COR-L47 (cell line): ENCODE measurements around the gene RP2.

ENCODE experiments used
- DNase-seq: peaks from one replicate; lab custom pipeline; 2025; lab: John Stamatoyannopoulos, UW

RP2 gene

DNA sequence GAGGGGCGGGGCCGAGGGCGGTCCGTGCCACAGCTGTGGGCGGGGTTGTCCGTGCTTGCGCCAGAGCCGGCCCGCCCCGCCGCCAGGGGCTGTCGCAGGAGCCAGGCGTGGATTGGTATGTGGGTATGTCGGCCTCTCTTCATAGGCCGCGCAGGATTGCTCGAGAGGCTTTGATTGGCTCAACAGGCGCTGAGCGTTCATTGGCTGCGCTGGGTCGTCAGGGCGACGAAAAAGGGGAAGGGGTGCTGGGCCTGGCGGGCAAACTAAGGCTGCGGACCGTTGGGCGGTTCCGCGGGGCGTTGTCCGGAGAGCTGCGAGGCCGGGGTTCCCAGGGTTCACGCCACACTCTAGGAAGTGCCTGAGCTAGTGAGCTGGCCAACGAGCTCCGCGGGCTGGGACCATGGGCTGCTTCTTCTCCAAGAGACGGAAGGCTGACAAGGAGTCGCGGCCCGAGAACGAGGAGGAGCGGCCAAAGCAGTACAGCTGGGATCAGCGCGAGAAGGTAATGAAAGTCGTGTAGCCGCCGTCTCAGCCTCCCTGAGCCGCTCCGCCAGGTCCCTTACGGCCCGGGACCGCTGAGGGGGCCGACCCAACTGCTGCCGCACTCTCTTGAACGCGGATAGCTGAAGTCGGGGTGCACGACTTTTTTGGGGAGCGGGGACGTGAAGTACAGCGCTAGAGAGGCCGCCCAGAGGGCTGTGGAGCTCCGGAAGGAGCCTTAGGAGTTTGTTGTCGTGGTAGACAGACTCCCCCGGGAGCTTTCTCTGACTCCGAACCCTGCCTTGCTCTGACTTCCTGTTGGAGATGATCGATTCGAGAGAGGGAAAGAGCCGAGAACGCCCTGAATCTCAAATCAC lies at the start of gene RP2:
Gene RP2 (plus strand): TSS at position 343 of the 857 bp plus-strand sequence. CDS start 58 bp downstream, at position 401.
- DNase-seq: peak; percentile 85

DNA sequence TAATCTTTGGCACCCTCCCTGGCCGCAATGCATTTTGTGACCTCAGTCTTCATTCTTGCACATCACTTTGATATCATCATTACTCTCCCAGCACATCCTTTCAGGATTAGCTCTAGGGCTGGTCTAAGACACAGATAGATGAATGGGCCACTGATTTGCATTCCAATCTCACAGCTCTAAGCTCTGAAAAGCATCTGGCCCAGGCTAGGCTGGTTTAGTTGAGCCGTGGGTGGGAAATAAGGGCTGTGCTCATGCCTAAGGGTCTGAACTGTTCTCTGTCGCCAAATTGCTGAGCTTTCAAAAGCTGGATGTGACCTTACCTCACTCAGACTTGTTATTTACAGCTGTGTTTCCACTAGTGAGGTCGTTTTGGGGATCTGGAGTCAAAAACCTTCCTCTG lies 47.9 kb upstream of the RP2 start:
- DNase-seq: no peak

DNA sequence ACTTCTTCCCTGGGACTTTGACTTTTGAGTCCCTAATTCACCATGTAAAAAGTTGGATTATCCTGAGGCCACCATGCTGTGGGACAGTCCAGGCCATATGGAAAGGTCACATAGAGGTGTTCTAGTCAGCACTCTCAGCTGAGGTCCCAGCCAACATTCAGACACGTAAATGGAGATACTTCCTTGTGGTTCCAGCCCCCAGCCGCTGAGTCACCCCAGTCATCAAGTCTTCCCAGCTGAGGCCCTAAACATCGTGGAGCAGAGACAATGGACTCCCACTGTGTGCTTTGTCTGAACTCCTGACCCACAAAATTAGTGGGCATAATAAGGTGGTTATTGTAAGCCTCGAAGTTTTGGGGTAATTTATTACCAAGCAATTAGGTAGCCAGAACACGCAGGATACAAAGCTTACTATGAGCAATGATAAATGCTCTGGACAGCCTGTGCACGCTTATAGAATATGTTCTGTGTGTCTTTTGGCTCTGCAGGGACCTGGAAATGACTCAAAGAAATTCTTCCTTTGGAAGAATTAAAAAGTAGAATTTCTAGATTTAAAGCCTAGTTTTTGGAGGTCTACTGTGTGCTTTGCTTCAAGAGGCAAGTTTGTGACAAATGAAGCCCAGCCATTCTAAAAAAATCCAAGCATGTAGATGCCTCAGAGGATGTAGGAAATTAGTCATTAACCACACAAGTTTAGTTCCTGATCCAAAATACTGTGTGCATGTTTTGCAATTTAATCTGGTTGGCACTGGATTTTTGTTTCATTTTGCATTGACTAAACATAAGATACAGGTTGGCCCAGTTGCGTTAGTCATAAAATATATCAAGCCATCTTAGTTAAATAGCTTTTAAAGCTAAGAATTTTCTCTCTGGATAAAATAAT lies 44.7 kb upstream of the RP2 start:
- peak; percentile 65 for DNase-seq

DNA sequence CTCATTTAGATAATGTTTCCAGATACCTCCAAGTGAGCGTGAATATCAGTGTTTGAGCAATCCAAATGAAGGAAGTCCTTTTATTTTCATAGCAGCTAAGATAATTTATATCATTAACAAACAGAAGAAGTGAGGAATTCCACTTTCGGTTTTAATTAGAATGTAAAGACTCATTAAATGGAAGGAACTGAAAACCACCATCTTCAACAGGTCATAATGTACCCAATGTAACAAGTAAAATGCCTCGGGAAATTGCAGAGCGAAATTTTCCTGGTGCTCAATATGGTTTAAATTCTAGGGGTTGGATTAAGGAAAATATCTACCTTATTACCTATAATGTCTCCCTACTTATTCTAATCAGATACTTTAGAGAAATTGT lies 44.0 kb upstream of the RP2 start:
- no peak for DNase-seq

DNA sequence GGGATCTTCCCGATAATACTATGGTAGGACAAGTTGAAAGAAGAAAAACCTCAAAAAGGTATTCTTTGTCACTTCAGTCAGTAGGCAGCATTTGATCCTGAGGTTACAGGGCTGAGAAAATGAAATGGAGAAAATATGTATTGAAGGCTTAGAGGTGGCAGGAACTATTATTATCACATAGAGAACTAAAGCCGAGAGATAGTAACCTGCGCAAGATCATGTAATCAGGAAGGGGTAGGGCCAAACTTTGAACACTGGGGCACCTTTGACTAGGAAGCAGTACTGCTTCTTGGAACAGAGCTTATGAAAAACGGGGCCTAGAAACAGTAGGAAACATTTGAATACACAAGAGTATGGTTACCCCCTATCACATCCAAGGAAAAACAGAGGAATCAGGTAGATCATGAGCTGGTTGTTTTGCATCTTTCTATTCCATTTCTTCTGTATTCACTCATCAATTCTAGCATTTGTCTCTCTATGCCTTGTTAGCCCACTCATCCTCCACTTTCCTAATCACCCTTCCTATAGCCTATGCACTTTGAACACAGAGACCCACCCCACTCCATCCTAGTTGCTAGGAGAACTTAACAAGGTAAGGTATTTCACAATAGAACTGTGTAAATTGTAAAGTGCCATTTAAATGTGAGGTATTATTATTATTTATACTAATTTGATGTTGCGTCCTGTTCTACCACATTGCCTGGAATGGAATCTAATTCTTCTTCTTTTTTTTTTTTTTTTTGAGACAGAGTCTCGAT lies 43.3 kb upstream of the RP2 start:
- DNase-seq: no peak

DNA sequence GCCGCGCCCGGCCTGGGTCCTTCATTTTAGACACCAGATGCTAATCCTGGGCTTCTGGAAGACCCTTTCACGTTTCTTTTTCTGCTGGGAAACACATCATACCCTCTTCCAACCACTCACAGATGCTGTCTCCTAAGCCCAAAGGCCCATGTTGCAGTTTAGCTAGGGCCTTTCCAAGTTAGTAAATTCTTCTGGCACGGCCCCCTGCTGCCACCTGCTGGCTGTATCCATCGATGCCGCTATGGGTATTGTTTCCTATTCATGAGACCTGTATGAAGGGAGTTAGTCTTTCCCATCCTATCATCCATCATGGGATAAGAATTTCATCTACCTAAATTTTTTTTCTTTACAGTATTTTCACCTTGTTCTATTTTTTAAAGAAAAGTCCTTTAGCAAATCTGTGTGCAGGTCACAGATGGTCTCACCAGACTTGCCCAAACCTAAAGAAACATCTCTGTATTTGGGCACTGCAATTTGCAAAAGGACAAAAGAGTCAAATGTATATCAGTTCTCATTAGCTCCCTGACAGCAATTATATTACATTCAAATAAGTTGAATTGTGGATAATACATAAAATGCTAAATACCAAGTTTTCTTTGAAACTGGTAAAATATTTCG lies 40.2 kb upstream of the RP2 start:
- peak; percentile 57 for DNase-seq

DNA sequence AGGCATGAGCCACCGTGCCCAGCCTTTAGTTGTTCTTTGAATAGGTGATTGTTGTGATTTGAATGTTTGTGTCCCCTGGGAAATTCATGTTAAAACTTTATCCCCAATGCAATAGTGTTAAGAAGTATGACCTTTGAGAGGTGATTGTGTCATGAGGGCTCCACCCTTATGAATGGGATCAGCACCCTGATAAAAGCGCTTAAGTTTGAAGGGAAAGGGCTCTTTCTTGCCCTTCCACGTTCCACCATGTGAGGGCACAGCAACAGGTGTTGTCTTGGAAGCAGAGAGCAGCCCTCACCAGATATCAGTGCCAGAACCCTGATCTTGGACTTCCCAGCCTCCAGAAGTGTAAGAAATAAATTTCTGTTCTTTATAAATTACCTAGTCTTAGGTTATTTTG lies 33.7 kb upstream of the RP2 start:
- no peak for DNase-seq

DNA sequence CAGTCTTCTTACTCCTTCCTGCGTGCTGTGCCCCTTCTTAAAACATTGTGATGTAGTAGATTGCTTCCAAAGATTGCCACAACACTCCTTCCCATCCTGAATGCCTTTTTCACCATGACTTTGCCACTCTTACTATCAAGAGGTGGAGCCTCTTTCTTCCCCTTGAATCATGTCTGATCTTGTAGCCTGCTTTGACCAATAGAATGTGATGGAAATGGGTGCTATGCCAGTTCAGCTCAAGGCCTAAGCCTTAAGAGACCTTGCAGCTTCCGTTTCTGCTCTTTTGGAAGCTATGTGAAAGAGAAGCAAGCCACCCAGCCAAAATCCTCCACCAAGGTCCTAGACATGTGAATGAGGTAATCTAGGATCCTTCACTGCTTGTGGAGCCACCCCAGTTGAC lies 31.6 kb upstream of the RP2 start:
- DNase-seq: no peak

DNA sequence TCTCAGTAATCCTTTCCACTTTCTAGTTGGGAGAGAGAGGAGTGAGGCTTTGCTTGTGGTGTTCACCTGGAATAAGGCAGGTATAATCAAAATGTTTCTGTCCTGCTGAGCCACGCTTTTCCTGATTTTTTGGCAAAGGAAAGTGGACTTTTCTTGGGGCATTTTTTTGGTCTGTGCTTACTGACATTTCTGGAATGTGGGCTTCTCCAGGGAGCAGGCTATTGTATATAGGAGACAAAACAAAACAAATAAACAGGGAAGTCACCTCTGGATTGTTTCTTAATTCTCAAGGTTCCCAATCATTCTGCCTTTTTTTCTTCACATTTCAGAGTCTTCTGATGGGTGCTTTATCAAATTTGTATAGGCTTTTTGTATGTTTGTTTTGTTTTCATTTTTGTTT lies 25.7 kb upstream of the RP2 start:
- no peak for DNase-seq

DNA sequence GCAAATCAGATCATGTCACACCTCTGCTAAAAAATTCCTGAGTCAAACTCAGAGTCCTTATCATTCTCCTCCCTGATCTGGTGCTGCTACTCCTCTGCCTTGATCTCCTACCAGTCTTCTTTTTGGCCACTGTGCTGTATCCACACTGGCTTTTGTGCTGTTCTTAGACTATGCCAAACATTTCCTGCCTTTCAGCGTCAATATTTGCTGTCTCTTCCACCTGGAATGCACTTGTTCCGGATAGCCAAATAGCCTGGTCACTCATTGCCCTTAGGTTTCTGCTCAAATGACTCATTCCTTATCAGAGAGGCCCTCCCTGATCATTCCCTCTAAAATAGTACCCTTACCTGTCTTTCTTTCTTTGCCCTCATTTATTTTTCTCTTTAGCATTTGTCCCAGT lies 24.4 kb upstream of the RP2 start:
- DNase-seq: no peak

DNA sequence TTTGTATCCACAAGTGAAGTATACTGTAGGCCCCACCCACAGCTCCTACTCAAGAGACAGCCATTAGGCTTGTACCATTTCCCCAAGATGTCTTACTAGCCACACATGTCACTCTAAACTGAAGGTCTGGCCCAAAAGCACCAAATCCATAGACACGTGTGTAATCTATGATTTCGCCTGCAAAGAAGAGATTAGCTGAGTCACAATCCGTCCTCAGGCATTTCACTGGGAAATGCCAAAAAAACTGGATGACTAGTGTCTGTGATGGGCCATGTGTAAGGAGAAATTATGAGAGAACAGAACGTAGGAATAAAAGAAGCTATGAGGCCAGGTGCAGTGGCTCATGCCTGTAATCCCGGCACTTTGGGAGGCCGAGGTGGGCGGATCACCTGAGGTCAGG lies 21.9 kb upstream of the RP2 start:
- no peak for DNase-seq

DNA sequence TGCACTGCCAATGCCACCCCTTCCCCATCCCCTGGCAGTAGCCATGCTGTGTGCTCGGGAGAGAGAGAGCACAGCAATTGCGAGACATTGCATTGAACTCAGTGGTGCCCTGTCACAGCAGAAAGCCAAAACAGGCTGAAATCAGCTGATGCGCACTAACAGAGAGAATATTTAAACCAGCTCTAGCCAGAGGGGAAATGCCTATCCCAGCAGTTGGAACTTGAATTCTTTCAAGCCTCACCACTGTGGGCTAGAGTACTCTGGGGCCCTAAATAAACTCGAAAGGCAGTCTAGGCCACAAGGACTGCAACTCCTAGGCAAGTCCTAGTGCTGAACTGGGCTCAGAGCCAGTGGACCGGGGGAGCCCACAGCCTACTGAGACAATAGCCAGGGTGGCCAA lies 17.7 kb upstream of the RP2 start:
- no peak for DNase-seq

DNA sequence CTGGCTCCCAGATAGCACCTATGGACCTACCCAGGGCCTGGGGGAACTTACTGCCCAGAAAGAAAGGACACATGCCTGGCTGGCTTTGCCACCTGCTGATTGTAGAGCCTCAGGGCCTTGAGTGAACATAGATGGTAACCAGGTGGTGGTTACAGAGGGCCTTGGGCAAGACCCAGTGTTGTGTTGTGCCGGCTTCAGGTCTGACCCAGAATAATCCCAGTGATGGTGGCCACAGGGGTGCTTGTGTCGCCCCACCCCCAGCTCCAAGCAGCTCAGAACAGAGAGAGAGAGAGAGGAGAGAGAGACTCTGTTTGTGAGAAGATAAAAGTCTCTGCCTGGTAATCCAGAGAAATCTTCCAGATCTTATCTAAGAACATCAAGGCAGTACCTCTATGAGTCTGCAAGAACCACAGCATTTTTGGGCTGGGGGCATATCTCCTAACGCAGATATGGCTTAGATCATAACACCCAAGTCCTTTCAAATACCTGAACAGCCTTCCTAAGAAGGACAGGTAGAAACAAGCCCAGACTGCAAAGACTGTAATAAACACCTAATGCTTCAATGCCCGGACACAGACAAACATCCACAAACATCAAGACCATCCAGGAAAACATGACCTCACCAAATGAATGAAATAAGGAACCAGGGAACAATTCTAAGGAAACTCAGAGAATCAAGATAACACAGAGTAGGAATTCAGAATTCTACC lies 16.3 kb upstream of the RP2 start:
- DNase-seq: no peak

DNA sequence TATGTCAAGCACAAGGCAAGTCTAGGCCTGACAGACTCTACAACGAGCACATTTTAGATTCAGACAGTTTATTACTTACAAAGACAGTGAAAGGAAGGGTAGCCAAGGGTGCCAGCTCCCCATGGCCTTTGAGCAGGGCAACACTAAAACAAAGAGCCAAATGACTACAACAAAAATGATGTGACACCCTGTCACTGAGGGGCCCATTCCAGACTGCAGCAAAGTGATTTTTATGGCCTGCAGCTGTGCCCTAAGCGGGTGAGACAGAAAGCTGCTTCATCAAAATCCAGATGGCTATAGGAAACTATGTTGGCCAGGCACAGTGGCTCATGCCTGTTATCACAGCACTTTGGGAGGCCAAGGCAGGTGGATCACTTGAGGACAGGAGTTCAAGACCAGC lies 13.4 kb upstream of the RP2 start:
- DNase-seq: no peak

DNA sequence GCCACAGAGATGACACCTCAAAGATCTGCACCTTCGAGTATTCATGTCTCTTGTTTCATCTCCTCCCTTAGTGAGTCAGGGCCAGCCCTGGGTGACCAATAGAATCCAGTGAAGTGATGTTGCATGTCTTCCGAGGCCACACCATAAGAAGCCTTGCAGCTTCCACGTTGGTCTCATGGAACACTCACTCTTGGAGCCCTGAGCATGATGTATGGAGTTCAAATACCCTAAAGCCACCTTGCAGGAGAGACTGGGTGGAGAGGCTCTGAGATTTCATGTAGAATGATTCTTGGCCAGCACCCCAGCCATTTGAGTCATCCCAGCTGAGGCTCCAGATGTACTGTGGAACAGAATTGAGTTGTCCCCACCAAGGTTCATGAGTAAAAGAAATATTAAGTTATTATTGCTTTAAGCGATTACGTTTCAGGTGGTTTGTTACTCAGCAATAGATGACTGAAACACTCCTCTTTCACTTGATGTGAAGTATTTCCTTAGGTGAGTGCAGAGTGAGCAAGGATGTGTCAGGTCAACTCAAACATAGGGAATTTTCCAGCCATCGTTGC lies 5.0 kb upstream of the RP2 start:
- DNase-seq: no peak

DNA sequence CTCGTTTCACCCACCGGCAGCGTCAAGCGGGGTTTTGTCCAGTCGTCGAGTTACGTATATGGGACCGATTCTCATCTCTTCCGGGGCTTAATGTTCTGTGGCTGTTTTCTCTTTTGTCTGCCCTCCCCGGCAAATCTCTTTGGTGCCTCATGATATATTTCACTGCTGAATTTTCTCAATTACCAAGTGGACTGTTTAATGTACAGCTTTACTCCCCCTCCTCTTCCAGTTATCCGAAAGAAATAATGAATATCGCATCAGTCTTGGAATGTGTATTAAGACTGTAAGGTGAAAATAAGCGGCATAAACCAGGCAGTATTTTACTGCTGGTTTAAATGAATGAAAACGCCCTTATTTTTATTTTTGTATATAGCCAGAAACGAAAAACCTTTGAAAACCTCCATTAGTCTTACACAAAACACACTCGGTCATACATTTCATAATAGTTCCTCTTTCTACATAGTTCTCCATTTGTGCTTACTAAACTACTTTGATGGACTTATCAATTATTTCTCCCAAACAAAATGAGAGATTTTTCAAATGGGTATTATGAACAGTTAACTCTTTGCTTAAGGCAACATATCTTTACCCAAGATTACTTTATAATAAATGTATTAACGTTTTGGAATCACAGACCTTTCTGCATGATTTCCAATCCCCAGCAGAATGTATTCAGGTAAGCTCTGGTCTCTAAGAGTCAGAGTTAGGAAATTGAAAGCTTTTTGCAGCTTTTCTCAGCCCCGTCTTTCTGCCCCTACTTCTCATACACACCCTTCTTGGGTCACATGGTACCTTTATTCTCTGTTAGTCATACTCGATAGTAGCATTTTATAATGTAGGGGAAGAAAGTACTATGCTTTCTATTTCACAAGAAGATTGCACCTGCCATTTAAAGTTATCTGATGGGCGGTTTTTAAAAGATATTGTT lies 979 bp downstream of the RP2 start:
- no peak for DNase-seq

DNA sequence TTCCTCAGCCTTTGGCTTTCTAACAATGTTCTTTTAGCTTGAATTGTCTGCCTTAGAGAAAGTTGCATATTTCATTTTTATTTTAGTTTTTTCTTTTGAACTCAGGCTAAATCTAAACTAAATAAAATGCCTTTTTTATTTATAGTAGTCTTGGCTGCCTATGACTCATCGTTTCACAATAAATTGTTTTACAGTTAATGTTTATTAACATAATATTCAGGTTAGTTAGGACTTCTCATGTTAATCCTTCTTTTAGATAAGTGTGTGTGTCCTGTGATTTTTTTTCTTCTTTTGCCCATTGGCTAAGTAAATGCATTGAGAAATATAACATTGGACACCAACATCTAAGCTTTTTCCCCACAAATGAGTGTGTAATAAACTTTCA lies 1.6 kb downstream of the RP2 start:
- no peak for DNase-seq

DNA sequence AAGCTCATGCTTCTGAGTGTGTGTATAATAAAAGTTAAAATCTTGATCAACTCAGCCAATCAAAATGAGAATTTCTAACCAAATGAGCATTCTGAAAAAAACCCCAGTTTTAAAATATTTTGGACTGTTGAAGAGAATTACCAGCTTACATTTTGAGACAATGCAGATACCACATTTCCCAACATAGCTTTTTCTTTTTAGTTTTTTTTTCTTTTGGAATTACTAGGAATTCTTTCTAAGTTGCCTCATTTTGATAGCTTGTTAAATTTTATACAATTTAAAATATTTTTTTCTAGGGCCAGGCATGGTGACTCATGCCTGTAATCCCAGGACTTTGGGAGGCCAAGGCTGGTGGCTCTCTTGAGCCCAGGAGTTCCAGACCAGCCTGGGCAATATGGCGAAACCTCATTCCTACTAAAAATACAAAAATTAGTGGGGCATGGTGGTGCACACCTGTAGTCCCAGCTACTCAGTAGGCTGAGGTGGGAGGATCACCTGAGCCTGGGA lies 2.2 kb downstream of the RP2 start:
- no peak for DNase-seq

DNA sequence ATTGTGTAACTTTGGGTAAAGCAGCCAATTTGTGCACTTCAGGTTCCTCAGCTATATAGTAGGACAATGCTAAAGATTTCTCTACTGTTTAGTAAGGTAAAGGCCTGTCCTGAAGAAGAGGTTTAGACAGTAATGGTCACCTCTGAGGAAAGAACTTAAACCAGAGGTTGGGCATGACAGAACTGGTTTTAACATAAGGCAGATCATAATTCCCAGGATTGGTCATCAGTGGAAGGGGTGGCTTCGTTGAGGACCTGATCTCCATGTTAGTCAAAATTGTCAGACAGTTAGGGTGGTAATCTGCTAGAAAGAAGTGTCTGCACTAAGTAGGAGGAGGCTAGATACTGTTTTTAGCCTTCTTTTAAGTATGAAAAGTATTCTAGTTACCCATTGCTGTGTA lies 4.1 kb downstream of the RP2 start:
- no peak for DNase-seq

DNA sequence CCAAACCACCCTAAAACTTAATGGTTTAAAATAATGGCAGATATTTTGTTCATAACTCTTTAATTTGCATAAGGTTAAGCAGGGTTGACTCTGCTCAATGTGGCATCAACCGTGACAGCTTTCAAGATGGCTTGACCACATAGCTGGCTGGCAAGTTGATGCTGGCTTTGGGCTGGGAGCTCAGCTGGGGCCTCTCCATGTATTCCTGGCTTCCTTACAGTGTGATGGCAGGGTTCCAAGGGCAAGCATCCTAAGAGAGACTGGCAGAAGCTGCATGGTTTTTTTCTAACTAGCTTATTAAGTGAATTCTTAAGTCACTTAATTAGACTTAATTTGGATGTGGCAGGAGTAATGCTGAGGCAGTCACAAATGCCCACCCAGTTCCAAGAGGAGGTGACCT lies 4.5 kb downstream of the RP2 start:
- peak; percentile 10 for DNase-seq
